Glomerular endothelial cell (primary cell): ENCODE results near the gene TXNL4A. TPM values are rescaled to one million over a fixed set of nuclear protein-coding genes. Genes with fewer than 3 reads are reported as not detected.

Experiments
- DNase-seq: peaks from one replicate; pipeline ENCODE4 v3.0.0-alpha.2; 2011; ENCODE audit warnings: low read depth, low spot score; ENCODE audit errors: extremely low read depth
- total RNA-seq: library from RNA; depleted of rRNA; stranded (reverse); fragments of >200 nt; gene quantifications from 2 replicates; pipeline ENCODE4 v1.2.3, GENCODE V29; 2015

Gene TXNL4A
- total RNA-seq, 1 donor from 2014 or later, result 58.2 TPM

DNA sequence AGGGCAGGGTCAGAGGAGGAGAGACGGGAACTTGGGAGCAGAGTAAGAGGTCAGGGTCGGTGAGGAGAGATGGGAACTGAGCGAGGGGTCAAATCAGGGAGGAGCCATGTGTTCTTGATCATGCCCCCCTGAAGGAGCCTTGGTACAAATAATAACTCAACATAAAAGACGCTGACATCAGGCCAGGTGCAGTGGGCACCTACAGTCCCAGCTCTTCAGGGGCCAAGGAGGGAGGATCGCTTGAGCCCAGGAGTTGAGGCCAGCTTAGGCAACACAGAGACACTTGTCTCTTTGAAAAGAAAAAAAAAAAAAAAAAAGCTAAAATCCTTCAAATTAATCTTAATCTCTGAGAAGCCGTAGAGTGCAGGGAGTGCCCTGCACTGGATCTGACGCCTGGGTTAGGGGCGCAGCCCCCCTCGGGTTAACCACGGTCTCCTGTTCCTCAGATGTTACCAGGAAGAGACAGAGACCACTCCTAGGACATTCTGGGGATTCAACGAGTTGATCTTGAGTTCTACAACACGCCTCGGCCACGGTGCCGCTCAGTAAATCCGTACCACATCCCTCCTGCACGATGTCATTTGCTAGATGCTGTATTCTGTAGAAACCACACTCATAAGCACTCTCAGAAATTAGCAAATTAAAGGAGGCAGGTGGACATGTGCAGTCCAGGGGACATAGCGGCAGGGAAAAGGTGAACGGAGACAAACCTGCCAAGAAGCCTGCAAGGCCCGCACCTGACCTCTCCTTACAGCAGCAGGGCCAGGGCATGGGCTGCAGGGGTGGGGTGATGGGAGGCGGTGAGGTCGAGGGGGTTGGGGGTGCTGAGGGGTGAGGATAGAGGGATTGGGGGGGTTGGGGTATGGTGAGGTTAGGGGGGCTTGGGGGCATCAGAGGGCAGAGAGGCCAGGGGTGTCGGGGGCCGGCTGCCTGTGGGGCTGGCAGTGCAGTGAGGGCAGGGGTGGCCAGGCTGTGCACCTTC, 66.1 kb downstream of the TXNL4A start:
- no peak for DNase-seq

Other genes with a start within 250 kb of the TXNL4A start
- gene KCNG2, start 190.6 kb downstream of the TXNL4A start, total RNA-seq, result not detected in 2 replicates
- gene SLC66A2, start 36.9 kb downstream of the TXNL4A start, total RNA-seq, result 33.7 and 40.7 TPM in 2 replicates
- 5.6 and 9.4 TPM in 2 replicates for gene HSBP1L1, start 23.9 kb downstream of the TXNL4A start, total RNA-seq
- 30.0 and 39.2 TPM in 2 replicates for gene RBFA, start 45.9 kb upstream of the TXNL4A start, total RNA-seq
- 15.5 and 21.4 TPM in 2 replicates for gene ADNP2, start 120.7 kb upstream of the TXNL4A start, total RNA-seq